HEK293 (cell line): ENCODE results near the gene DCAF5.

Source experiments
- FEZF1 ChIP-seq: fragments of 450-650 bp; formaldehyde crosslinking; IDR thresholded peaks from 2 replicates; pipeline ENCODE4 v1.5.1; 2016; ENCODE audit warnings: missing biosample characterization, missing genetic modification characterization
- KLF16 ChIP-seq: fragments of 450-650 bp; formaldehyde crosslinking; IDR thresholded peaks from 2 replicates; pipeline ENCODE4 v1.5.1; 2017; ENCODE audit warnings: missing biosample characterization, missing genetic modification characterization
- TRIM28 ChIP-seq: IDR thresholded peaks from 2 replicates; pipeline ENCODE4 v1.6.1; 2011; ENCODE audit warnings: low read length, control low read depth, borderline replicate concordance
- TSHZ1 ChIP-seq: fragments of 450-650 bp; formaldehyde crosslinking; IDR thresholded peaks from 2 replicates; pipeline ENCODE4 v1.5.1; 2016; ENCODE audit warnings: missing biosample characterization, missing genetic modification characterization, borderline replicate concordance
- ZFP37 ChIP-seq: fragments of 450-650 bp; formaldehyde crosslinking; IDR thresholded peaks from 2 replicates; pipeline ENCODE4 v1.5.1; 2016; ENCODE audit warnings: missing biosample characterization, missing genetic modification characterization
- ZFP41 ChIP-seq: fragments of 450-650 bp; formaldehyde crosslinking; IDR thresholded peaks from 2 replicates; pipeline ENCODE4 v1.5.1; 2016; ENCODE audit warnings: missing biosample characterization, missing genetic modification characterization, borderline replicate concordance
- ZNF132 ChIP-seq: fragments of 450-650 bp; formaldehyde crosslinking; IDR thresholded peaks from 2 replicates; pipeline ENCODE4 v1.5.1; 2017; ENCODE audit warnings: missing biosample characterization, missing genetic modification characterization, borderline replicate concordance
- ZNF140 ChIP-seq: fragments of 450-650 bp; formaldehyde crosslinking; IDR thresholded peaks from 2 replicates; pipeline ENCODE4 v1.5.1; 2016; ENCODE audit warnings: missing biosample characterization, missing genetic modification characterization
- ZNF146 ChIP-seq: fragments of 450-650 bp; formaldehyde crosslinking; IDR thresholded peaks from 2 replicates; pipeline ENCODE4 v1.5.1; 2016; ENCODE audit warnings: missing biosample characterization, missing genetic modification characterization
- ZNF184 ChIP-seq: fragments of 450-650 bp; IDR thresholded peaks from 2 replicates; pipeline ENCODE4 v1.5.1; 2018; ENCODE audit warnings: missing biosample characterization, mild to moderate bottlenecking, missing genetic modification characterization
- ZNF202 ChIP-seq: fragments of 450-650 bp; formaldehyde crosslinking; IDR thresholded peaks from 2 replicates; pipeline ENCODE4 v1.5.1; 2016; ENCODE audit warnings: missing biosample characterization, missing genetic modification characterization, borderline replicate concordance
- ZNF362 ChIP-seq: fragments of 450-650 bp; formaldehyde crosslinking; IDR thresholded peaks from 2 replicates; pipeline ENCODE4 v1.5.1; 2016; ENCODE audit warnings: missing biosample characterization, missing genetic modification characterization
- ZNF37A ChIP-seq: fragments of 450-650 bp; IDR thresholded peaks from 2 replicates; pipeline ENCODE4 v1.5.1; 2018; ENCODE audit warnings: missing biosample characterization, missing genetic modification characterization
- ZNF48 ChIP-seq: fragments of 450-650 bp; formaldehyde crosslinking; IDR thresholded peaks from 2 replicates; pipeline ENCODE4 v1.5.1; 2016; ENCODE audit warnings: missing biosample characterization, missing genetic modification characterization
- ZNF501 ChIP-seq: fragments of 450-650 bp; formaldehyde crosslinking; IDR thresholded peaks from 2 replicates; pipeline ENCODE4 v1.5.1; 2016; ENCODE audit warnings: missing biosample characterization, missing genetic modification characterization
- ZNF521 ChIP-seq: fragments of 450-650 bp; formaldehyde crosslinking; IDR thresholded peaks from 2 replicates; pipeline ENCODE4 v1.5.1; 2017; ENCODE audit warnings: missing biosample characterization, mild to moderate bottlenecking, missing genetic modification characterization
- ZNF664 ChIP-seq: fragments of 450-650 bp; formaldehyde crosslinking; IDR thresholded peaks from 2 replicates; pipeline ENCODE4 v1.5.1; 2016; ENCODE audit warnings: missing biosample characterization, missing genetic modification characterization
- ZNF792 ChIP-seq: fragments of 450-650 bp; formaldehyde crosslinking; IDR thresholded peaks from 2 replicates; pipeline ENCODE4 v1.5.1; 2016; ENCODE audit warnings: missing biosample characterization, missing genetic modification characterization
- ZNF843 ChIP-seq: fragments of 450-650 bp; formaldehyde crosslinking; IDR thresholded peaks from 2 replicates; pipeline ENCODE4 v1.5.1; 2016; ENCODE audit warnings: missing biosample characterization, missing genetic modification characterization
- TF ChIP-seq, protein P1 (sequence below): fragments of 450-650 bp; formaldehyde crosslinking; IDR thresholded peaks from 2 replicates; pipeline ENCODE4 v1.5.1; 2016; ENCODE audit warnings: missing biosample characterization, missing genetic modification characterization
- TF ChIP-seq, protein P2 (sequence below): fragments of 450-650 bp; IDR thresholded peaks from 2 replicates; pipeline ENCODE4 v1.5.1; 2018; ENCODE audit warnings: missing biosample characterization, mild to moderate bottlenecking, missing genetic modification characterization
- TF ChIP-seq, protein P3 (sequence below): fragments of 450-650 bp; formaldehyde crosslinking; IDR thresholded peaks from 2 replicates; pipeline ENCODE4 v1.5.1; 2016; ENCODE audit warnings: missing biosample characterization, missing genetic modification characterization, low read depth
- TF ChIP-seq, protein P4 (sequence below): fragments of 450-650 bp; formaldehyde crosslinking; IDR thresholded peaks from 2 replicates; pipeline ENCODE4 v1.5.1; 2017; ENCODE audit warnings: missing biosample characterization, missing genetic modification characterization
- TF ChIP-seq, protein P5 (sequence below): fragments of 450-650 bp; formaldehyde crosslinking; IDR thresholded peaks from 2 replicates; pipeline ENCODE4 v1.5.1; 2017; ENCODE audit warnings: missing biosample characterization, missing genetic modification characterization

Gene DCAF5

GRCh38 chr14:69132513-69133181 is 20.3 kb downstream of the DCAF5 start (continued):
- TF ChIP-seq ZNF140 (tag by site-specific recombination) = no peak
- TF ChIP-seq, protein P1, sequence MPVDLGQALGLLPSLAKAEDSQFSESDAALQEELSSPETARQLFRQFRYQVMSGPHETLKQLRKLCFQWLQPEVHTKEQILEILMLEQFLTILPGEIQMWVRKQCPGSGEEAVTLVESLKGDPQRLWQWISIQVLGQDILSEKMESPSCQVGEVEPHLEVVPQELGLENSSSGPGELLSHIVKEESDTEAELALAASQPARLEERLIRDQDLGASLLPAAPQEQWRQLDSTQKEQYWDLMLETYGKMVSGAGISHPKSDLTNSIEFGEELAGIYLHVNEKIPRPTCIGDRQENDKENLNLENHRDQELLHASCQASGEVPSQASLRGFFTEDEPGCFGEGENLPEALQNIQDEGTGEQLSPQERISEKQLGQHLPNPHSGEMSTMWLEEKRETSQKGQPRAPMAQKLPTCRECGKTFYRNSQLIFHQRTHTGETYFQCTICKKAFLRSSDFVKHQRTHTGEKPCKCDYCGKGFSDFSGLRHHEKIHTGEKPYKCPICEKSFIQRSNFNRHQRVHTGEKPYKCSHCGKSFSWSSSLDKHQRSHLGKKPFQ (tag by site-specific recombination) = no peak
- TF ChIP-seq KLF16 (tag by site-specific recombination) = no peak
- no peak for TF ChIP-seq ZNF48
- no peak for TF ChIP-seq ZNF792
- no peak for TF ChIP-seq ZNF501 (tag by site-specific recombination)
- TF ChIP-seq TSHZ1 (tag by site-specific recombination) = no peak
- TF ChIP-seq ZNF184 (tag by site-specific recombination) = no peak
- peak; percentile 74; the same call in 1 of the 2 replicates for TF ChIP-seq ZNF664 (tag by site-specific recombination)
- TF ChIP-seq ZNF362 (tag by site-specific recombination) = 0 out of 2 replicates have a peak, but pooled peaks have one; percentile 26
- TF ChIP-seq, protein P2, sequence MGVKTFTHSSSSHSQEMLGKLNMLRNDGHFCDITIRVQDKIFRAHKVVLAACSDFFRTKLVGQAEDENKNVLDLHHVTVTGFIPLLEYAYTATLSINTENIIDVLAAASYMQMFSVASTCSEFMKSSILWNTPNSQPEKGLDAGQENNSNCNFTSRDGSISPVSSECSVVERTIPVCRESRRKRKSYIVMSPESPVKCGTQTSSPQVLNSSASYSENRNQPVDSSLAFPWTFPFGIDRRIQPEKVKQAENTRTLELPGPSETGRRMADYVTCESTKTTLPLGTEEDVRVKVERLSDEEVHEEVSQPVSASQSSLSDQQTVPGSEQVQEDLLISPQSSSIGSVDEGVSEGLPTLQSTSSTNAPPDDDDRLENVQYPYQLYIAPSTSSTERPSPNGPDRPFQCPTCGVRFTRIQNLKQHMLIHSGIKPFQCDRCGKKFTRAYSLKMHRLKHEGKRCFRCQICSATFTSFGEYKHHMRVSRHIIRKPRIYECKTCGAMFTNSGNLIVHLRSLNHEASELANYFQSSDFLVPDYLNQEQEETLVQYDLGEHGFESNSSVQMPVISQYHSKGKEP (tag by site-specific recombination) = no peak
- no peak for TF ChIP-seq ZNF132 (tag by site-specific recombination)
- TF ChIP-seq, protein P3, sequence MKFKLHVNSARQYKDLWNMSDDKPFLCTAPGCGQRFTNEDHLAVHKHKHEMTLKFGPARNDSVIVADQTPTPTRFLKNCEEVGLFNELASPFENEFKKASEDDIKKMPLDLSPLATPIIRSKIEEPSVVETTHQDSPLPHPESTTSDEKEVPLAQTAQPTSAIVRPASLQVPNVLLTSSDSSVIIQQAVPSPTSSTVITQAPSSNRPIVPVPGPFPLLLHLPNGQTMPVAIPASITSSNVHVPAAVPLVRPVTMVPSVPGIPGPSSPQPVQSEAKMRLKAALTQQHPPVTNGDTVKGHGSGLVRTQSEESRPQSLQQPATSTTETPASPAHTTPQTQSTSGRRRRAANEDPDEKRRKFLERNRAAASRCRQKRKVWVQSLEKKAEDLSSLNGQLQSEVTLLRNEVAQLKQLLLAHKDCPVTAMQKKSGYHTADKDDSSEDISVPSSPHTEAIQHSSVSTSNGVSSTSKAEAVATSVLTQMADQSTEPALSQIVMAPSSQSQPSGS (tag by site-specific recombination) = no peak
- TF ChIP-seq ZNF843 (tag by site-specific recombination) = peak; percentile 60; the same call in 1 of the 2 replicates
- TF ChIP-seq ZFP41 = no peak
- no peak for TF ChIP-seq TRIM28
- no peak for TF ChIP-seq ZNF202 (tag by site-specific recombination)
- TF ChIP-seq ZNF37A (tag by site-specific recombination) = no peak
- TF ChIP-seq ZFP37 (tag by site-specific recombination) = no peak
- TF ChIP-seq, protein P4, sequence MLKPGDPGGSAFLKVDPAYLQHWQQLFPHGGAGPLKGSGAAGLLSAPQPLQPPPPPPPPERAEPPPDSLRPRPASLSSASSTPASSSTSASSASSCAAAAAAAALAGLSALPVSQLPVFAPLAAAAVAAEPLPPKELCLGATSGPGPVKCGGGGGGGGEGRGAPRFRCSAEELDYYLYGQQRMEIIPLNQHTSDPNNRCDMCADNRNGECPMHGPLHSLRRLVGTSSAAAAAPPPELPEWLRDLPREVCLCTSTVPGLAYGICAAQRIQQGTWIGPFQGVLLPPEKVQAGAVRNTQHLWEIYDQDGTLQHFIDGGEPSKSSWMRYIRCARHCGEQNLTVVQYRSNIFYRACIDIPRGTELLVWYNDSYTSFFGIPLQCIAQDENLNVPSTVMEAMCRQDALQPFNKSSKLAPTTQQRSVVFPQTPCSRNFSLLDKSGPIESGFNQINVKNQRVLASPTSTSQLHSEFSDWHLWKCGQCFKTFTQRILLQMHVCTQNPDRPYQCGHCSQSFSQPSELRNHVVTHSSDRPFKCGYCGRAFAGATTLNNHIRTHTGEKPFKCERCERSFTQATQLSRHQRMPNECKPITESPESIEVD = peak; percentile 79
- TF ChIP-seq, protein P5, sequence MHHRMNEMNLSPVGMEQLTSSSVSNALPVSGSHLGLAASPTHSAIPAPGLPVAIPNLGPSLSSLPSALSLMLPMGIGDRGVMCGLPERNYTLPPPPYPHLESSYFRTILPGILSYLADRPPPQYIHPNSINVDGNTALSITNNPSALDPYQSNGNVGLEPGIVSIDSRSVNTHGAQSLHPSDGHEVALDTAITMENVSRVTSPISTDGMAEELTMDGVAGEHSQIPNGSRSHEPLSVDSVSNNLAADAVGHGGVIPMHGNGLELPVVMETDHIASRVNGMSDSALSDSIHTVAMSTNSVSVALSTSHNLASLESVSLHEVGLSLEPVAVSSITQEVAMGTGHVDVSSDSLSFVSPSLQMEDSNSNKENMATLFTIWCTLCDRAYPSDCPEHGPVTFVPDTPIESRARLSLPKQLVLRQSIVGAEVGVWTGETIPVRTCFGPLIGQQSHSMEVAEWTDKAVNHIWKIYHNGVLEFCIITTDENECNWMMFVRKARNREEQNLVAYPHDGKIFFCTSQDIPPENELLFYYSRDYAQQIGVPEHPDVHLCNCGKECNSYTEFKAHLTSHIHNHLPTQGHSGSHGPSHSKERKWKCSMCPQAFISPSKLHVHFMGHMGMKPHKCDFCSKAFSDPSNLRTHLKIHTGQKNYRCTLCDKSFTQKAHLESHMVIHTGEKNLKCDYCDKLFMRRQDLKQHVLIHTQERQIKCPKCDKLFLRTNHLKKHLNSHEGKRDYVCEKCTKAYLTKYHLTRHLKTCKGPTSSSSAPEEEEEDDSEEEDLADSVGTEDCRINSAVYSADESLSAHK (tag by site-specific recombination) = no peak
- TF ChIP-seq ZNF146 (tag by site-specific recombination) = no peak
- no peak for TF ChIP-seq ZNF521 (tag by site-specific recombination)
- peak; percentile 23; the same call in 1 of the 2 replicates for TF ChIP-seq FEZF1 (tag by site-specific recombination)
